GM23338 (cell line): Measurements from ENCODE around the gene IFI35. TPM values are rescaled to one million over a fixed set of nuclear protein-coding genes. Genes with fewer than 3 reads are reported as not detected.

Experiments
- ATAC-seq: fragments of 200-7000 bp; cut with Tn5 transposase; 3 replicates; pipeline ENCODE4 v1.9.1; 2020
- DNase-seq: peaks from one replicate; pipeline ENCODE4 v3.0.0-alpha.2; 2015; ENCODE audit warnings: low spot score
- H2AFZ ChIP-seq: fragments of 200-600 bp; sonication (generic); 2 replicates; pipeline ENCODE4 v1.8.0; 2016; ENCODE audit warnings: antibody characterized with exemption, mild to moderate bottlenecking, moderate library complexity
- H3F3A ChIP-seq: fragments of 200-600 bp; sonication (generic); replicated peaks from 2 replicates; pipeline ENCODE4 v1.8.0; 2017; ENCODE audit warnings: antibody characterized with exemption, mixed run types, low read depth
- H3K27ac ChIP-seq: fragments of 200-600 bp; sonication (generic); 2 replicates; pipeline ENCODE4 v1.6.1; 2016; ENCODE audit warnings: low read depth
- H3K27me3 ChIP-seq: fragments of 200-600 bp; sonication (generic); 2 replicates; pipeline ENCODE4 v1.8.0; 2016; ENCODE audit warnings: mild to moderate bottlenecking, mixed run types, moderate library complexity; ENCODE audit not compliant: insufficient read depth
- H3K36me3 ChIP-seq: fragments of 200-600 bp; sonication (generic); 2 replicates; pipeline ENCODE4 v1.8.0; 2016; ENCODE audit warnings: mild to moderate bottlenecking; ENCODE audit not compliant: insufficient read depth
- H3K4me1 ChIP-seq: fragments of 200-600 bp; sonication (generic); 2 replicates; pipeline ENCODE4 v1.8.0; 2016; ENCODE audit warnings: mild to moderate bottlenecking, moderate library complexity; ENCODE audit not compliant: insufficient read depth
- H3K4me2 ChIP-seq: fragments of 200-600 bp; sonication (generic); 2 replicates; pipeline ENCODE4 v1.7.1; 2017; ENCODE audit warnings: mixed run types
- H3K4me3 ChIP-seq: fragments of 200-600 bp; sonication (generic); 2 replicates; pipeline ENCODE4 v1.6.1; 2016; ENCODE audit warnings: mixed run types
- H3K79me2 ChIP-seq: fragments of 200-600 bp; sonication (generic); replicated peaks from 2 replicates; pipeline ENCODE4 v1.8.0; 2017; ENCODE audit warnings: mild to moderate bottlenecking; ENCODE audit not compliant: insufficient read depth
- H3K9me2 ChIP-seq: fragments of 200-600 bp; sonication (generic); 2 replicates; pipeline ENCODE4 v1.8.0; 2017; ENCODE audit not compliant: insufficient read depth
- H4K20me1 ChIP-seq: fragments of 200-600 bp; sonication (generic); replicated peaks from 2 replicates; pipeline ENCODE4 v1.8.0; 2017; ENCODE audit warnings: mild to moderate bottlenecking; ENCODE audit not compliant: insufficient read depth
- H3K27ac Mint-ChIP-seq: 2 replicates; pipeline ENCODE4 v1.8.0; 2020; ENCODE audit warnings: inconsistent platforms, mild to moderate bottlenecking, moderate library complexity, mixed read lengths
- H3K27me3 Mint-ChIP-seq: 3 replicates; pipeline ENCODE4 v1.8.0; 2022; ENCODE audit warnings: low read depth, mild to moderate bottlenecking, moderate library complexity, mixed read lengths, inconsistent platforms; ENCODE audit not compliant: insufficient read depth, poor library complexity
- H3K36me3 Mint-ChIP-seq: 3 replicates; pipeline ENCODE4 v1.8.0; 2021; ENCODE audit warnings: low read depth, mild to moderate bottlenecking, inconsistent platforms, moderate library complexity, mixed read lengths
- H3K4me1 Mint-ChIP-seq: 3 replicates; pipeline ENCODE4 v1.8.0; 2020; ENCODE audit warnings: mild to moderate bottlenecking, inconsistent platforms, mixed read lengths
- H3K4me3 Mint-ChIP-seq: 3 replicates; pipeline ENCODE4 v1.8.0; 2021; ENCODE audit warnings: moderate library complexity, mild to moderate bottlenecking, inconsistent platforms, mixed read lengths
- H3K9me3 Mint-ChIP-seq: 3 replicates; pipeline ENCODE4 v1.8.0; 2020; ENCODE audit warnings: moderate library complexity, mild to moderate bottlenecking, inconsistent platforms, mixed read lengths
- CTCF ChIP-seq, 2 experiments: fragments of 200-600 bp in 1 of 2; sonication (generic) in 1 of 2; conservative IDR thresholded peaks; 2 replicates each; pipeline versions ENCODE4 v1.5.1 to v1.6.1; 2016 to 2017; ENCODE audit warnings: antibody characterized with exemption in 2 of 2, low read depth in 2 of 2, mild to moderate bottlenecking in 2 of 2, moderate library complexity in 1 of 2
- EZH2 ChIP-seq: fragments of 200-600 bp; sonication (generic); IDR thresholded peaks from one replicate; pipeline ENCODE4 v1.8.0; 2017; ENCODE audit warnings: antibody characterized with exemption, mild to moderate bottlenecking, low read depth; ENCODE audit not compliant: unreplicated experiment
- EZH2phosphoT487 ChIP-seq: fragments of 200-600 bp; sonication (generic); IDR thresholded peaks from one replicate; pipeline ENCODE4 v1.8.1; 2018; ENCODE audit warnings: antibody characterized with exemption; ENCODE audit not compliant: unreplicated experiment
- JUNB ChIP-seq: IDR thresholded peaks from one replicate; pipeline ENCODE4 v1.6.1; 2016; ENCODE audit warnings: antibody characterized with exemption; ENCODE audit not compliant: unreplicated experiment
- NANOG ChIP-seq: IDR thresholded peaks from 2 replicates; pipeline ENCODE4 v1.6.1; 2016; ENCODE audit warnings: antibody characterized with exemption, borderline replicate concordance
- POLR2AphosphoS5 ChIP-seq: IDR thresholded peaks from 2 replicates; pipeline ENCODE4 v1.6.1; 2016; ENCODE audit warnings: antibody characterized with exemption, low read depth
- STAT1 ChIP-seq: IDR thresholded peaks from one replicate; pipeline ENCODE4 v1.6.1; 2016; ENCODE audit warnings: antibody characterized with exemption; ENCODE audit not compliant: unreplicated experiment
- ZNF114 ChIP-seq: fragments of 250-450 bp; sonication (Bioruptor Pico); IDR thresholded peaks from 2 replicates; pipeline ENCODE4 v1.5.0; 2020; ENCODE audit warnings: mild to moderate bottlenecking, moderate library complexity
- ZNF331 ChIP-seq: fragments of 250-450 bp; sonication (Bioruptor Pico); IDR thresholded peaks from 2 replicates; pipeline ENCODE4 v1.5.0; 2020; ENCODE audit warnings: low read depth, mild to moderate bottlenecking, moderate library complexity
- polyA plus RNA-seq: library from polyadenylated mRNA; unstranded; fragments of >200 nt; fragmentation: Nextera tagmentation; extraction: Ambion mirVana; gene quantifications from 2 replicates; pipeline ENCODE4 v1.2.1, GENCODE V29; 2016
- total RNA-seq: library from RNA; depleted of rRNA; stranded (reverse); fragments of >200 nt; shearing (Covaris generic); gene quantifications from 2 replicates; pipeline ENCODE4 v1.2.3, GENCODE V29; 2014
- TF ChIP-seq, protein P1 (sequence below): IDR thresholded peaks from one replicate; pipeline ENCODE4 v1.6.1; 2018; ENCODE audit warnings: antibody characterized with exemption; ENCODE audit not compliant: unreplicated experiment
- TF ChIP-seq, protein P2 (sequence below): IDR thresholded peaks from 2 replicates; pipeline ENCODE4 v1.6.1; 2016; ENCODE audit warnings: antibody characterized with exemption

The IFI35 gene
- total and polyA plus RNA-seq, 2 experiments from 2014 or later: 1.8 to 2.3 TPM

- H3K4me1 Mint-ChIP-seq: peaks cover 47% of the 10 kb centered on the region
- Histone ChIP-seq H3K4me1 (peaks cover 40% of the 10 kb centered on the region), H3F3A (peaks cover 13% of the 10 kb centered on the region; the same call in 1 of the 2 replicates), H3K4me2 (no peak overlapping the region), H3K27ac (no peak overlapping the region), H3K79me2 (no peaks in the 10 kb centered on the region), H3K27me3 (no peaks in the 10 kb centered on the region), H3K4me3 (no peak overlapping the region), H2AFZ (no peak overlapping the region), H3K9me2 (no peaks in the 10 kb centered on the region), H3K36me3 (peaks cover 5% of the 10 kb centered on the region; the same call in 1 of the 2 replicates), H4K20me1 (no peaks in the 10 kb centered on the region)
- no peak for TF ChIP-seq JUNB
- TF ChIP-seq, protein P1, sequence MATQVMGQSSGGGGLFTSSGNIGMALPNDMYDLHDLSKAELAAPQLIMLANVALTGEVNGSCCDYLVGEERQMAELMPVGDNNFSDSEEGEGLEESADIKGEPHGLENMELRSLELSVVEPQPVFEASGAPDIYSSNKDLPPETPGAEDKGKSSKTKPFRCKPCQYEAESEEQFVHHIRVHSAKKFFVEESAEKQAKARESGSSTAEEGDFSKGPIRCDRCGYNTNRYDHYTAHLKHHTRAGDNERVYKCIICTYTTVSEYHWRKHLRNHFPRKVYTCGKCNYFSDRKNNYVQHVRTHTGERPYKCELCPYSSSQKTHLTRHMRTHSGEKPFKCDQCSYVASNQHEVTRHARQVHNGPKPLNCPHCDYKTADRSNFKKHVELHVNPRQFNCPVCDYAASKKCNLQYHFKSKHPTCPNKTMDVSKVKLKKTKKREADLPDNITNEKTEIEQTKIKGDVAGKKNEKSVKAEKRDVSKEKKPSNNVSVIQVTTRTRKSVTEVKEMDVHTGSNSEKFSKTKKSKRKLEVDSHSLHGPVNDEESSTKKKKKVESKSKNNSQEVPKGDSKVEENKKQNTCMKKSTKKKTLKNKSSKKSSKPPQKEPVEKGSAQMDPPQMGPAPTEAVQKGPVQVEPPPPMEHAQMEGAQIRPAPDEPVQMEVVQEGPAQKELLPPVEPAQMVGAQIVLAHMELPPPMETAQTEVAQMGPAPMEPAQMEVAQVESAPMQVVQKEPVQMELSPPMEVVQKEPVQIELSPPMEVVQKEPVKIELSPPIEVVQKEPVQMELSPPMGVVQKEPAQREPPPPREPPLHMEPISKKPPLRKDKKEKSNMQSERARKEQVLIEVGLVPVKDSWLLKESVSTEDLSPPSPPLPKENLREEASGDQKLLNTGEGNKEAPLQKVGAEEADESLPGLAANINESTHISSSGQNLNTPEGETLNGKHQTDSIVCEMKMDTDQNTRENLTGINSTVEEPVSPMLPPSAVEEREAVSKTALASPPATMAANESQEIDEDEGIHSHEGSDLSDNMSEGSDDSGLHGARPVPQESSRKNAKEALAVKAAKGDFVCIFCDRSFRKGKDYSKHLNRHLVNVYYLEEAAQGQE: no peak
- peaks cover 15% of the 10 kb centered on the region for H3K27me3 Mint-ChIP-seq
- DNase-seq: no peak
- peak overlapping the region; percentile 73; the same call in 1 of the 2 replicates for H3K27ac Mint-ChIP-seq
- H3K36me3 Mint-ChIP-seq: peaks cover 23% of the 10 kb centered on the region
- H3K4me3 Mint-ChIP-seq: no peak overlapping the region
- no peak for ATAC-seq
- no peaks in the 10 kb centered on the region for H3K9me3 Mint-ChIP-seq
Measured at GRCh38 chr17:43044024-43044423, 37.4 kb downstream of the IFI35 start.

- Mint-ChIP-seq H3K36me3 (peaks cover 60% of the 10 kb centered on the region), H3K27me3 (peaks cover 10% of the 10 kb centered on the region), H3K27ac (no peak overlapping the region), H3K9me3 (no peaks in the 10 kb centered on the region), H3K4me1 (peaks cover 3% of the 10 kb centered on the region; the same call in 2 of the 3 replicates), H3K4me3 (no peak overlapping the region)
- no peaks in the 10 kb centered on the region for H4K20me1 ChIP-seq
- no peaks in the 10 kb centered on the region for H3K4me1 ChIP-seq
- no peaks in the 10 kb centered on the region for H3K79me2 ChIP-seq
- H3K27ac ChIP-seq: 0 out of 2 replicates have a peak overlapping the region, but pooled peaks have one; percentile 39
- H2AFZ ChIP-seq: no peak overlapping the region
- H3K36me3 ChIP-seq: peaks cover 19% of the 10 kb centered on the region; the same call in 1 of the 2 replicates
- no peak overlapping the region for H3K4me2 ChIP-seq
- H3K9me2 ChIP-seq: no peaks in the 10 kb centered on the region
- no peaks in the 10 kb centered on the region for H3K27me3 ChIP-seq
- 0 out of 2 replicates have a peak, but pooled peaks cover 2% of the 10 kb centered on the region for H3F3A ChIP-seq
- no peak overlapping the region for H3K4me3 ChIP-seq
- DNase-seq: no peak
- no peak for ATAC-seq
- TF ChIP-seq ZNF114 (CRISPR knock-in tag): no peak
- no peak for TF ChIP-seq EZH2phosphoT487
- no peak for TF ChIP-seq EZH2
- no peak for TF ChIP-seq ZNF331 (CRISPR knock-in tag)
- TF ChIP-seq CTCF (conservative IDR thresholded peaks at IDR 0.05; ENCODE audit: low read depth in 2 of 2): no peak
- TF ChIP-seq, protein P2, sequence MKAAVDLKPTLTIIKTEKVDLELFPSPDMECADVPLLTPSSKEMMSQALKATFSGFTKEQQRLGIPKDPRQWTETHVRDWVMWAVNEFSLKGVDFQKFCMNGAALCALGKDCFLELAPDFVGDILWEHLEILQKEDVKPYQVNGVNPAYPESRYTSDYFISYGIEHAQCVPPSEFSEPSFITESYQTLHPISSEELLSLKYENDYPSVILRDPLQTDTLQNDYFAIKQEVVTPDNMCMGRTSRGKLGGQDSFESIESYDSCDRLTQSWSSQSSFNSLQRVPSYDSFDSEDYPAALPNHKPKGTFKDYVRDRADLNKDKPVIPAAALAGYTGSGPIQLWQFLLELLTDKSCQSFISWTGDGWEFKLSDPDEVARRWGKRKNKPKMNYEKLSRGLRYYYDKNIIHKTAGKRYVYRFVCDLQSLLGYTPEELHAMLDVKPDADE: no peak
- no peak for TF ChIP-seq STAT1
- TF ChIP-seq NANOG: no peak
- no peak for TF ChIP-seq POLR2AphosphoS5
- TF ChIP-seq, protein P1: no peak
Measured at GRCh38 chr17:43051969-43052368, 45.4 kb downstream of the IFI35 start.
